GM19452 (cell line): ENCODE data around the gene ANO5.
"Not testable (repeated sequence)": the region's sequence is repeated elsewhere in the genome, so short reads cannot be mapped to it uniquely, and the experiment has no call there.

ENCODE experiments used
- ATAC-seq: cut with Tn5 transposase; IDR thresholded peaks from one replicate; pipeline ENCODE4 v1.9.1; 2021; ENCODE audit not compliant: unreplicated experiment

Gene ANO5

DNA sequence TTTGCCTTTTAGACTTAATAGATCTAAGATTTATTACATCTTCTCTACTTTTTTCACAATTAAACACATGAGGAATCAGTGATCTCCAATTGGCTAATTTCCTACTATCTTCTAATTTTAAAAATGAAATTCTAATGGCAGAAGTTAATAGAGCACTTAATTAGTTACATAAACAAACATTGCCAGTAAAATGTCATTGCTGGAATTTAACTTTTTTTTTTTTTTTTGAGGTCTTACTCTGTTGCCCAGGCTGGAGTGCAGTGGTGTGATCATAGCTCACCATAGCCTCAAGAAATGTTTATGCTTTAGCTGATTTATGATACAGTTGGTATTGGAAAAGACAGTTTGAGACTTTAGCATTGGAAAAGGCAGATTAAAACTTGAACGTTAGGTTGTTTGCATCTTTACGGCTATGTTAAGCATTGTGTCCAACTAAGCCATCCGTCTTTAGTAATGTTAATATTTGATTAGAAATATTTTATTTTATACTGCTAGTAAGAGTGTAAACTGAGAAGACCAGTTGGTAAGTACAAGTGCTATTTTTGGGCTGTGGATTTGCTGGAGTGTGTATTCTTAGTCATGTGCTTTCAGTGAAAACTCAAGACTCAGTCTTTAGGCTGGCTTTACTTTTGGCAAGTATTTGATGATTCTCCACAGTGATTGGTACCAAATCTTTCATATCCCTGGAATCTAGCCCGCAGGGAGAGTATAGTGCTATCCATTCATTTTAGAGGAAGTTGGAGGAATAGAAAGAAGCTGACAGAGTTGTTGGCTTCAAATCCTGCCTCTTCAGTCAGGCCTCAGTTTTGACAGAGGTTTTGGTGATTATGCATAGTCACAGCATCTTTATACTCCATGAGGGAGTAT lies 4.5 kb downstream of the ANO5 start:
- ATAC-seq = no peak

DNA sequence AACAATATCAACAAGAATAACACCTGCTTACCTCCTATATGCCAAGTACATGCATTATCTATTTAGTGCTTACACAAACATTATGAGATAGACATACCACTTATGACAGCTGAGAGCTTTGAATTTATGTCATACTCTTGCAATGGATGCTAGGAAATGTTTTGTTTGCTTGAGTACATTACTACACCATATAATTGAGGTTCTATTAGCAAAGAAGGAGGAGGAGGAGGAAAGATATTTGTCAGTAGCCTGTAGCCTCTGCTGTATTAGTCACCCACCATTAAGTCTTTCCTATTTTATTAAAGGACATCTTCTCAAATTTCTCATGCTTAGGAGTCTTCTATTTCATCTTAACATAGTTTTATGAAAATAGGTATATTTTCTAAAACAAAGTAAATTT lies 6.4 kb downstream of the ANO5 start:
- ATAC-seq = no peak

DNA sequence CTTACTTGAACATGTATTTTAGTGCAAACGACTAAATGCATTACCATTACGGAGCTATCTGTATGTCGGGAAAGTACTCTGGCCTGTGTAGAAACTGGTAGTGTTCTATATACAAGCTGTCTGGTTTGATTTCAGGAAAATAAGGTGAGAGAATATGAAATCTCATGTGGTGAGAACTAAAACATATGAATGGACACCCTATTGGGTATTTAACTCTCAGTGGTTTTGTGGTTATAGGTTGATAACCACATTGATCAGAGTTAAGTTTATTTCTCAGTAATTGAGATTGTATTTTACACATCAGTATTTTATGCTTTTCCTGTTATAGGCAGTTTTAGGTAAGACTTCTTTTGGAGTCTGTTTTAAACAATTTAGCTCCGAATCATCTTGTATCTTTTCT lies 10.4 kb downstream of the ANO5 start:
- peak; percentile 77 for ATAC-seq

DNA sequence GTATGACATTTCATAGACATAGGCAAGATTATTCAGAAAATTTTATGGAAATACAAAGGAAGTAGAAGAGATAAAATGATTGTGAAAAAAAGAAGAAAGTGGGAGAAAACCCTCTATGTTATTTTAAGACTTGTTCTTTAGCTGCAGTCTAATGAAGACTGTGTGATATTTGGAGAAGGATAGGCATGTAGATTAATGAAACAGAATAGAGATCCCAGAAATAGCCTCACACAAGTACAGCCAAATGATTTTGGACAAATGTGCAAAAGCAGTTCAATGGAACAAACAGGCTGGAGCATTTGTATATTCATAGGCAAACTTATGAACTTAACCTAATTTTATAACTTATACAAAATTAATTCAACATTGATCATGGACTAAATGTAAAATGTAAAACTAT lies 14.3 kb downstream of the ANO5 start:
- ATAC-seq = no peak

DNA sequence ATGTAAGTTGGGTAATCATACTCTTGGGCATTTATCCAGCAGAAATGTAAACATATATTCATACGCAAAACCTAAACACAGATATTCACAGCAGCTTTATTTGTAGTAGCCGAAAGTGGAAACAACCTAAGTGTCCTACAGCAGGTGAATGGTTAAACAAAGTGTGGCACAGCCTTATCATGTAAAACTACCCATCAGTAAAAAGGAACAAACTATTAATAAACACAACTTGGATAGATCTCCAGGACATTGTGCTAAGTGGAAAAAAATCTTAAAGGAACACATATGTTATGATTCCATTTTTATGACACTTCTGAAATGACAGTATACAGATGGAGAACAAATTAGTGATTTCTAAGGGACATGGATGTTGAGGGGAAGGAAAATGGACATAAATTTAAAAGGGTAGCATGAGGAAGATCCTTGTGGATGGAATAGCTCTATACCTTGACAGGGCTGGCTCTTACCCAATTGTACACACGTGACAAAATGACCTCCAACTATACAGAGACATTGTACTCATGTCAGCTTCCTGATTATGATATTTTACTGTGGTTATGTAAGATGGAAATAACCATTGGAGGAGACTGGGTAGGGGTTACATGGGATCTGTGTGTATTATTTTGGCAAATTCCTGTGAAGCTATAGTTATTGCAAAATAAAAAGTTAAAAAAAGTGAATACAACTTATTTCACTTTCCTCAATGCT lies 15.4 kb downstream of the ANO5 start:
- ATAC-seq = no peak

DNA sequence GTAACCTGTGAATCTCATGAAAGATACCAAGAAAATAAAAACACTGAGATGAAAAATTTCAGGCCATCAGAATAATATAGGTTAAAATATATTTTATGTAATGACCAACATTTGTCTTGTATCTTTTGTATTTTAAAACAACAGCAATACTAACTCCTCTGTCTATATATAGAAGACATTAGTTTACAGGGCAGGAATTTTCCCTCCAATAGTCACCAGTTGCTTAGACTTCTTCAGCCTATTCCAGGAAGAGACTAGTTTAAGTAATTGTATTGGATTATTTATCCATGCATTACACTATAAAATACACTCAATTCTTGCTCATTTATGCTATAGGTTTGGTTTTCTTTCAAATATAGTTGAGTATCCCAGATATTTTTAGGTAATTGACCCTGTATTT lies 24.1 kb downstream of the ANO5 start:
- ATAC-seq = no peak

DNA sequence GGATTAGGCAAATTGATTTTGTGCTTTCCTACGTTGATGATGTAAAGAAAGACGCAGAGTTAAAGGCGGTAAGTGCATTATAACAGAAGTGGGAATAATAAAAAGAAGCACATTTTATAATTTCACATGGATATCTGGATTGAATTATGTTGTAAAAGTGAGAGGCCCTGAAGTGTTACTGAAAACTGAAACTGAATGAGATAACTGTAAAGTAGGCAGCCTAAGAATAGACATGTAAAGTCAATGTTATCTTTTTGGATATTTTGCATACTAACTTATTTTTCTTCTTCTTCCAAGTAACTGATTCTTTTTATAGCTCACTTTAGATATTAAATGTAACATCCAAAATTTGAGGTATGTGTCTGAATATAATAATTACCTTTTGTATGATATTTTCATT lies 28.3 kb downstream of the ANO5 start:
- no peak for ATAC-seq

DNA sequence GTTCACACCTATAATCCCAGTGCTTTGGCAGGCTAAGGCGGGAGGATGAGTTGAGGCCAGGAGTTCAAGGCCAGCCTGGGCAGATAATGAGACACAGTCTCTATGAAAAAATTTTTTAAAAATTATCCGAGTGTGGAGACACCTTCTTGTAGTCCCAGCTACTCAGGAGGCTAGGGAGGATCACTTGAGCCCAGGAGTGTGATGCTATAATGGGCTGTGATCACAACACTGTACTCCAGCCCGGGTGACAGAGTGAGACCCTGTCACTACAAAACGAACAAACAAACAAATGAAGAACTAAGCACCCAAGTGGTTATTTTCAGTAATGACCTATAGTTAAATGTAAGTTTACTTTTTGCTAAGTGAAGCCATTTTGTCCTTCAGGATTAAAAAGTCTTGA lies 32.3 kb downstream of the ANO5 start:
- no peak for ATAC-seq

DNA sequence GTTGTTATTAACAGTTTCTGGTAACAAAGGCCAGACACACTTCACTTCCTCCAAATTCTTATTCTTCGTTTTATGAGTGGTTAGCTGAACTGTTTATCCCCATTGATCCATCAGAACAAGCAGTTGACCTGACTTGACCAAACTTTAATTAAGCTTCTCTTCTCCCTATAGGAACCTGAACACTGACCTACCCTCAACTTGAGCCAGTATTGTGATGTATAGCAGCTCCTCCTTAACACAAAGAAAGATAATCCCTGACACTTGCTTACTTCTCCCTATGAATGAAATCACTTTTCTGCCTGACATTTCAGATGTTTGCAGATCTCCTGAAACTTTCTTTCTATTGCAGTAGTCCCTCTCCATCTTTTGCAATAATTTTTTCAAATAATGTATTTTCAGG lies 41.9 kb downstream of the ANO5 start:
- no peak for ATAC-seq

DNA sequence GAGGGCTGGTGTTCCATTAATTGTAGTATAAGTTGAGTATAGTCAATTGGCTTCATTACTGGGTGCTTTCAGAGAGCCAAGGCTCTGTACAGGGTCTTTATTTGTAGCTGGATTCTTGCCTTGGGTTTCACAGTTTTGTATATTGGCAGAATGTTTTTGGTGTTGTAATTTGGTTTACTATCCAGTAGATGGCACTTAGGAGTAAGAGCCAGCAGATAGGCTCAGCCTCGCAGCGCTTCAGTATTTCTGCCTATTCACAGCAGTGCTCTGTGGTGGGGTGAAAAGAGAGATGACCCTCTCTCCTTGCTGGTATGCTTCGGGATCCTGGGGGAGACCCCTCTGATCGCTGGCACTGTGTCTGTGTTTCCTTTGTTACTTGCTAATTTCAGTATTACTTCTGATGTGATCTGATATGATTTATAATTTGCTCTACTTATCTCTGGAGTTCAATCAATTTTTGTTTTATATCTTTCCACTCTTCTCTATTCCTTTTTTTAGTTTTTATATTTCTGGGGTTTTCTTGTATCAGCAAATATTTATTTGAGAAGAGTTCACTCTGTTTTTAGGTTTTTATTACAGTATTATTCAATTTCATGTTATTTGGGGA lies 52.2 kb downstream of the ANO5 start:
- ATAC-seq = peak; percentile 93

DNA sequence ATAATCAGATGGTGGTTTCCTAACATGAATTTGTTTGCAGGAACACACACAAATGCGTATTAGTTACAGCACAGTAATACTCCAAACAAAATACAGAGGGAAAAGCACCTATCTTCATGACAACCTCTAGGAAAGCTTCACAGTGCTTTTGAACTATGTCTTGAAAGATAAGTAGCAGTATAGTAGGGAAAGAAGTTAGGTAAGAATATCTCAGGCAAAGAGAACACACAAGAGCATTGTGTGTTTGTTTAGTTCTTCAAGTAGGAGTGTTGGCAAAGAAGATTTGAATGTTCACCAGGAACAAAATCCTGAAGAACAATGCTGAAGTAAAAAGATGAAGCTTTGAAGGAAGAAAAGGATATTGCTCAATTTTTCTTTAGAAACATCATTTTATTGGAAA lies 54.1 kb downstream of the ANO5 start:
- ATAC-seq = no peak

DNA sequence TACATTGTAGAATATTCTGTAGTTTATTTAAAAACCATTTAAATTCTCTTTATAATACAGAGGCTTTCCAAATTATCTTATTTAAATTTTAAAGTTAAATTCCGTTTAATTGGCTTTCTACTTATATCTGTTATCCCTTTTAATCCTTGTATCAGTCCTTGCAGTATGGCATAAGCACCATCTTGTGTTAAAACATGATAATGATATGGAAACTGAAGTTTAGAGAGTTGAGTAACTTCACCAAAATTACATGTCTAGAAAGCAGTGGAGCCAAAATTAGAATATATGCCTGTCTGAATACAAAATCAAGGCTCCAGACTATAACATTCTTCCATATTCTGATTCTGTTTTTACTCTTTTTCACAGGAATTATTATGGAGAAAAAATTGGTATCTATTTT lies 57.0 kb downstream of the ANO5 start:
- ATAC-seq = no peak

DNA sequence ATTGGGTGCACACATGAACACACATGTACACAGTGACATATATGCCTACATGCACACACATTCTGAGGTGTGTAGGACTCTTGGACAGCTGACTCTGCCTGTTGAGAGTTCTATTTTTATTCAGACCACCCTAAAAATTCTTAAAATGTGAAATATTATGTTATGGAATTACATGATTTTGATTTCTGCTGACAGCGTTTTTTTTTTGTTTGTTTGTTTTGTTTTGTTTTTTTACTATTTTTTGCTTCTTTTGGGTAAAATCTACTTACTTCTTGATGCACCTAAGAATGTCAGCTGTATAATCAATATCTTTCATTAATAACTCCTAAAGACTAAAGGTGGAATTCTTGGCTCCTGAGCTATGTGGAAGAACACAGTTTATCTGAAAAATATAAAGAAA lies 64.0 kb downstream of the ANO5 start:
- no peak for ATAC-seq

DNA sequence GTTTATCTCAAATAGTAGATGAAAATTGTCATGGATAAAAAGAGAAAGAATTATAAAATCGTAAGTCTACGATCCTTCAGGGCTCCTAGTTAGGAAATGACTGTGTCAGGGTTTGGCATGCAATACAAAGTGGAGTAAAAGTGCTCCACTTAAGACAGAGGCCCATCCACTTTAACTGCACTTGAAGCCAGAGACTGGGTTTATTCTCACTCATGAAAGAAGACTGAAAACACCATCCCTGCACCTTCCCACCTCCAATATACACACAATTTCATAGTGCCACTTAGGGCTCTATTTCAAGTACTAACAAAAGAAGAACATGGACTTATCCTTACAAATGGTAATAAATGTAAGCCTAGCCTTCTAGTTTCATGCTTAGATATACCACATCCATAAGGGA lies 70.7 kb downstream of the ANO5 start:
- no peak for ATAC-seq

DNA sequence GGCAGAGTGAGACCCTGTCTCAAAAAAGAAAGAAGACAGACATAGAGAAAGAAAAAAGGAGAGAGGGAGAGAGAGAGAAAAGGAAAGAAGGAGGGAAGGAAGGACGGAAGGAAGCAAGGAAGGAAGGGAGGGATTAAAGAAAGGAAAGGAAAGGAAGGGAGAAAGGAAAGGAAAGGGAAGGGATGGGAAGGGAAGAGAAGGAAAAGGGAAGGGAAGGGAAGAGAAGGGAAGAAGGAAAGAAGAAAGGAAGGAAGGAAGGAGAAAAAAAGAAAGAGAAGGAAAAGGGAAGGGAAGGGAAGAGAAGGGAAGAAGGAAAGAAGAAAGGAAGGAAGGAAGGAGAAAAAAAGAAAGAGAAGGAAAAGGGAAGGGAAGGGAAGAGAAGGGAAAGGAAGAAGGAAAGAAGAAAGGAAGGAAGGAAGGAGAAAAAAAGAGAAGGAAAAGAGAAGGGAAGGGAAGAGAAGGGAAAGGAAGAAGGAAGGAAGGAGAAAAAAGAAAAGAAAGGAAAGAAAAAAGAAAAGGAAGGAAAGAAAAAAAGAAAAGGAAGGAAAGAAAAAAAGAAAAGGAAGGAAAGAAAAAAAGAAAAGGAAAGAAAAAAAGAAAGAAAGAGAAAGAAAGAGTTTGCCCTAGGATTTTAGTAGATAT lies 76.2 kb downstream of the ANO5 start:
- ATAC-seq = not testable (repeated sequence)

DNA sequence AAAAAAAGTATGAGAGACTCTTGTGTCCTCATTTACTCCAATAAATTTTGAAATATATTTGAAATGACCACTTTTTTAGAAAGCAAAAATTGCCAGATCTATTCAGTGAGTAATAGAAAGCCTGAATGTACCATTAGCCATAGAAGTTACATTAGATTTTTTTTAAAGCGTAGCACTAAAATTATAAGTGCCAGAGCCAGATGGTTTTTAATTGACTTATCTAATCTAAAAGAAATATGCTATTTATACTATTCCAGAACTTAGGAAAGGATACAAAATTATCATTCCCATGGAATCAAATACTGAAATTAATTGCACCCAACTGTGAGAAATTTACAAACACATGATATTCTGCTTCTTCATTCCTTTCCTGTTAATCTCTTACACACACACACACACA lies 80.9 kb downstream of the ANO5 start:
- ATAC-seq = no peak

DNA sequence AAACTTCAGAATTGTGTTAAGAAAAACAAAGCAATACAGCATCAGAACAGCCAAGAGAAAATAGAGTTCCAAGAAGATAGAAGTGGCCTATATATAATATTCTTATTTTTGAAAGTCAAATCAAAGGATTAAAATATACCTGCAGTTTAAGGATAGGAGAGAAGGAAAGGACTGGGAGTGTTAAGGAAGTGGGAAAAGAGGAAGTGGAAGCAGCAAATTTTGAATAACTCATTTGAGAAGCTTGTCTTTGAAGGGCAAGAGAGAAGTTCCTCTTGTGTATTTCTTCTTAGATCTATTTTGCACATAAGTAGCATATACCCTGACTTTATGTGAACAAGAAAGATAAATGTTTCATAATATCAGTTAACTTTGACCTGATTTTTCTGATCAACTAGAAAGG lies 82.7 kb downstream of the ANO5 start:
- ATAC-seq = no peak

DNA sequence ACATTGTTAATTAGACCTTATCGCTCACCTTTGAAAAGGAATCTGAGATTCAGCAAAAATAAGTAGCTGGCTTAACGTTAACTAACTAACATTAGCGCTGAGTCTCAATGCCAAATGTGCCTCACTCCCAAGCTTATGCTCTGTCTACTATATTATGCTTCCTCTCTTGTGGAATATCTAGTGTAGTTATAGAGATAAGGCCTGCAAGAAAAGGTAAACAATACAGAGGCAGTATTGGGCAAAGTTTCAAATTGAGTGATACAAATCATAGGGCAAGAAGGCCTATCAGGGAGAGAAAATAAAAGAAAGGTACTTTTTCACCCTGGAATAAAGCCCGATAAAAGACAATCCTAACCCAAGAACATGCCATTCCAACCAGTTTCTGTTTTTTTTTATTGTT lies 83.7 kb downstream of the ANO5 start:
- ATAC-seq = no peak

DNA sequence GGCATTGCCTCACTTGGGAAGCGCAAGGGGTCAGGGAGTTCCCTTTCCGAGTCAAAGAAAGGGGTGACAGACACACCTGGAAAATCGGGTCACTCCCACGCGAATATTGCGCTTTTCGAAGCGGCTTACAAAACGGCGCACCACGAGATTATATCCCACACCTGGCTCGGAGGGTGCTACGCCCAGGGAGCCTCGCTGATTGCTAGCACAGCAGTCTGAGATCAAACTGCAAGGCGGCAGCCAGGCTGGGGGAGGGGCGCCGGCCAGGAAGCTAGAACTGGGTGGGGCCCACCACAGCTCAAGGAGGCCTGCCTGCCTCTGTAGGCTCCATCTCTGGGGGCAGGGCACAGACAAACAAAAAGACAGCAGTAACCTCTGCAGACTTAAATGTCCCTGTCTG lies 92.1 kb downstream of the ANO5 start:
- not testable (repeated sequence) for ATAC-seq

DNA sequence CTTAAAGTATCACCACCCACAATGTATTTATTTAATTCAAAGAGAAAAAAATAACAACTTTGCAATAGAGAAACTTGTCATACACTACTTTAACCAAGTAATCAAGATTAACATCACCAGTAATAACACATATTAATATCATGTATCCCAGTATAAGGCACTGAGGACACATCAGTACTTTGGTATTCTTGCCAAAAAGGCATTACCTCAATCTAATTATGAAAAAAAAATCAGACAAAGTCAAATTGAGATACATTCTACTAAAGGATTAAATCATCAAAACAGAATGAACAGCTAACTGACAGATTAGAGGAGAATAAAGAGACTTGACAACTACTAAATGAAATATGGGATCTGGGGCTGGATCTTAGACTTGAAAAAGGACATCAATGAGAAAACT lies 109.5 kb downstream of the ANO5 start:
- no peak for ATAC-seq

DNA sequence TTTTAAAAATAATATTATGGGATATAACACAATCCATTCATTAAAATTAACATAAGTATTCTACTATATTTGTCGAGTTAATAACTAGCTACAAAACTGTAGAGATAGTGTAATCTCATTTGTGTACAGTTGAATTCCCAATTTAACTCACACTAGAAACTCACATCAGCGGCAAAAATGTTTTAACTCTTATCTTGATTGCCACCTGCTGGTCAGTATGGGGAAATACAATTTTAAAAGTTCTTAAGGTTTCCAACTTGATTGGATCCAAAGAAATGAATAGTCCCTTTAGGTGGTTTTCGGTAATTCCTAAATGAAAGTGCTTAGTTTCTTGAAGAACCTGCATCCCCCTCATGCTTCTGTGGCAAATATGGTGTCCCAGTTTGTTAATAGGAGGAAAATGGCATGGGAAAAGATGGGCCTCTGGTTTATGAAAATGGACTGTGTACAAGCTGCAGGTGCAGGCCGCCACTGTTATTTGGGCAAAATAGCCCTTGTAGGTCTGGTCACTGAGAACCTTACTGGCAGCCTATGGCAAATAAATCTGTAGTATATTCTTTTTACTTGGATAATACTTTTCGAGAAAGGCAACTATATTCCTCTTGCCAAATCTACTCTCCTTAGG lies 111.6 kb downstream of the ANO5 start:
- ATAC-seq = no peak
